AG04450 (cell line): ENCODE data around the gene SLC17A7. TPM values are rescaled to one million over a fixed set of nuclear protein-coding genes. Genes with fewer than 3 reads are reported as not detected.
"Not testable (repeated sequence)": the region's sequence is repeated elsewhere in the genome, so short reads cannot be mapped to it uniquely, and the experiment has no call there.

Experiments
- CTCF ChIA-PET: fragments of 300-600, 350-600 bp; formaldehyde crosslinking; extraction: SDS; loops from one replicate; lab custom pipeline; 2022; ENCODE audit warnings: antibody characterized with exemption, inconsistent platforms; lab: Charles Lee
- POLR2A ChIA-PET: fragments of 350-600 bp; formaldehyde crosslinking; extraction: SDS; loops from one replicate; lab custom pipeline; 2021; ENCODE audit warnings: antibody characterized with exemption, inconsistent platforms; lab: Yijun Ruan, JAX
- DNase-seq: peaks from one replicate; pipeline ENCODE4 v3.0.0-alpha.2; 2011; ENCODE audit warnings: low read depth, low spot score
- H3K27ac ChIP-seq: one replicate; pipeline ENCODE4 v1.5.1; 2012; ENCODE audit warnings: low read depth, low read length, control low read depth
- H3K27me3 ChIP-seq: one replicate; pipeline ENCODE4 v1.6.0; 2012; ENCODE audit warnings: low read length; ENCODE audit not compliant: control insufficient read depth, insufficient read depth
- H3K4me3 ChIP-seq: 2 replicates; pipeline ENCODE4 v1.5.1; 2011; ENCODE audit warnings: mild to moderate bottlenecking, low read depth, low read length, control low read depth
- H3K9me3 ChIP-seq: 2 replicates; pipeline ENCODE4 v1.5.1; 2012; ENCODE audit warnings: low read length; ENCODE audit not compliant: control insufficient read depth, insufficient read depth
- polyA plus RNA-seq: library from polyadenylated mRNA; depleted of rRNA; stranded (reverse); fragments of >200 nt; gene quantifications from 2 replicates; pipeline ENCODE4 v1.2.3, GENCODE V29; 2011
- TF ChIP-seq, protein P1 (sequence below): IDR thresholded peaks from 2 replicates; pipeline ENCODE4 v1.5.1; 2011; ENCODE audit warnings: low read depth, low read length, control low read depth, inconsistent platforms

SLC17A7 gene
- polyA plus RNA-seq, 1 experiment: 0.02 TPM

DNA sequence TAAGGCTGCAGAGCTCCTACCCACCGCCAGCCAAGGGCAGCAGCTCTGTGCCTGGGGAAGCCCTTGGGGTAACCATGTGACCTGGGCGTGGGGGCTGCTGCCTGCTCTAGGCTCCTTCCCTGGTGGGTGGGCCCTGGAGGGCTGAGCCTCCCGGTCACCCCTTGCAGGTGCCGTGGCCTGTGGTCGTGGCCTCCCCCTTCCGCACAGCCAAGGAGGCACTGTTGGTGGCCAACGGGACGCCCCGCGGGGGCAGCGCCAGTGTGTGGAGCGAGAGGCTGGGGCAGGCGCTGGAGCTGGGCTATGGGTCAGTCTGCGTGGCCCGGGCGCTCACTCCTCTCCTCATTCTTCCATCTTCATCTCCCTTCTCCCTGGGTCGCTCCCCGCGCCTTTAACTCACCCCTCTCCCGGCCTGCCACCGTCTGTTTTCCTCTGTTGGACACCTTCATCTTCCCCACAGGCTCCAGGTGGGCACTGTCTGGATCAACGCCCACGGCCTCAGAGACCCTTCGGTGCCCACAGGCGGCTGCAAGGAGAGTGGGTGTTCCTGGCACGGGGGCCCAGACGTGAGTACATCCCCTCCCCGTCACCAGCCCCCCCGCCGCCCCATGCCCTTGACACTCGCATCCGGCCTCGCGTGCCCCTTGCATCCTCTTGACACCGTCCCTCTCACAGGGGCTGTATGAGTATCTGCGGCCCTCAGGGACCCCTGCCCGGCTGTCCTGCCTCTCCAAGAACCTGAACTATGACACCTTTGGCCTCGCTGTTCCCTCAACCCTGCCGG lies 22.8 kb upstream of the SLC17A7 start:
- DNase-seq: no peak
- H3K9me3 ChIP-seq: peaks cover 7% of the 10 kb centered on the region; the same call in 1 of the 2 replicates
- no peak overlapping the region for H3K27ac ChIP-seq
- H3K4me3 ChIP-seq: no peak overlapping the region
- ChIA-PET POLR2A (no interaction called here), CTCF (interaction anchor here (1.9 kb wide), 1 partner anchor 9 kb away, joined by 8 read pairs; no protein-coding TSS in a partner anchor)
- TF ChIP-seq, protein P1, sequence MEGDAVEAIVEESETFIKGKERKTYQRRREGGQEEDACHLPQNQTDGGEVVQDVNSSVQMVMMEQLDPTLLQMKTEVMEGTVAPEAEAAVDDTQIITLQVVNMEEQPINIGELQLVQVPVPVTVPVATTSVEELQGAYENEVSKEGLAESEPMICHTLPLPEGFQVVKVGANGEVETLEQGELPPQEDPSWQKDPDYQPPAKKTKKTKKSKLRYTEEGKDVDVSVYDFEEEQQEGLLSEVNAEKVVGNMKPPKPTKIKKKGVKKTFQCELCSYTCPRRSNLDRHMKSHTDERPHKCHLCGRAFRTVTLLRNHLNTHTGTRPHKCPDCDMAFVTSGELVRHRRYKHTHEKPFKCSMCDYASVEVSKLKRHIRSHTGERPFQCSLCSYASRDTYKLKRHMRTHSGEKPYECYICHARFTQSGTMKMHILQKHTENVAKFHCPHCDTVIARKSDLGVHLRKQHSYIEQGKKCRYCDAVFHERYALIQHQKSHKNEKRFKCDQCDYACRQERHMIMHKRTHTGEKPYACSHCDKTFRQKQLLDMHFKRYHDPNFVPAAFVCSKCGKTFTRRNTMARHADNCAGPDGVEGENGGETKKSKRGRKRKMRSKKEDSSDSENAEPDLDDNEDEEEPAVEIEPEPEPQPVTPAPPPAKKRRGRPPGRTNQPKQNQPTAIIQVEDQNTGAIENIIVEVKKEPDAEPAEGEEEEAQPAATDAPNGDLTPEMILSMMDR: no peak
- no peaks in the 10 kb centered on the region for H3K27me3 ChIP-seq

- Histone ChIP-seq H3K9me3 (peaks cover 7% of the 10 kb centered on the region; the same call in 1 of the 2 replicates), H3K27me3 (no peaks in the 10 kb centered on the region), H3K4me3 (no peak overlapping the region), H3K27ac (no peak overlapping the region)
- no peak for DNase-seq
- ChIA-PET CTCF (no interaction called here), POLR2A (interaction anchor here (0.6 kb wide), 1 partner anchor 83 kb away, joined by 4 read pairs; no protein-coding TSS in a partner anchor)
- TF ChIP-seq, protein P1: no peak
Measured at GRCh38 chr19:49462492-49462891, 21.2 kb upstream of the SLC17A7 start.

GRCh38 chr19:49461656-49462055 lies 20.3 kb upstream of the SLC17A7 start:
- CTCF ChIA-PET: no interaction called here
- H3K27me3 ChIP-seq: no peaks in the 10 kb centered on the region
- H3K4me3 ChIP-seq: no peak overlapping the region
- peaks cover 7% of the 10 kb centered on the region; the same call in 1 of the 2 replicates for H3K9me3 ChIP-seq
- TF ChIP-seq, protein P1: no peak
- no peak overlapping the region for H3K27ac ChIP-seq
- DNase-seq: no peak
- POLR2A ChIA-PET: no interaction called here

DNA sequence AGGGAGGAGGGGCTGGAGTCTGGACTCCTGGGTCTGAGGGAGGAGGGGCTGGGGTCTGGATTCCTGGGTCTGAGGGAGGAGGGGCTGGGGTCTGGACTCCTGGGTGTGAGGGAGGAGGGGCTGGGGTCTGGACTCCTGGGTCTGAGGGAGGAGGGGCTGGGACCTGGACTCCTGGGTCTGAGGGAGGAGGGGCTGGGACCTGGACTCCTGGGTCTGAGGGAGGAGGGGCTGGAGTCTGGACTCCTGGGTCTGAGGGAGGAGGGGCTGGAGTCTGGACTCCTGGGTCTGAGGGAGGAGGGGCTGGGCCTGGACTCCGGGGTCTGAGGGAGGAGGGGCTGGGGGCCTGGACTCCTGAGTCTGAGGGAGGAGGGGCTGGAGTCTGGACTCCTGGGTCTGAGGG lies 19.8 kb upstream of the SLC17A7 start:
- H3K27ac ChIP-seq, H3K4me3 ChIP-seq, H3K9me3 ChIP-seq, DNase-seq, H3K27me3 ChIP-seq, POLR2A ChIA-PET, CTCF ChIA-PET: not testable (repeated sequence)

DNA sequence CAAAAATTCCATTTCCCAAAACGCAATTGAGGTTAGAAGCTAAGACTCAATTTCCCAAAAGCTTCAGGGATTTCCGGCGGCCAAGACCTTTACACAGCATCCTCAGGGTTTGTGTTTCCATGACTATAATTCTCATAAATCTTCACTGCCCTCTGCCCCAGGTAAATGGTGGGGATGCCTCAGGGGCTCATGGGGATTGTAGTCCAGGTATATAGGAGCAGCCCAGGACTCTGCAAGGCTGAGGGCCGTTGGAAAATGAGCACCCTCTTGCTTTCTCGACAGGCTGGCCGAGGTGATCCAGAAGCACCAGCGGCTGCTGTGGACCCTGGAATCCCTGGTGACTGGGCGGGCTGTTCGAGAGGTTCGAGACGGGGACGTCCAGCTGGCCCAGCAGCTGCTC lies 18.1 kb upstream of the SLC17A7 start:
- no peak overlapping the region for H3K4me3 ChIP-seq
- POLR2A ChIA-PET: no interaction called here
- TF ChIP-seq, protein P1: no peak
- no peak overlapping the region for H3K27ac ChIP-seq
- H3K27me3 ChIP-seq: no peaks in the 10 kb centered on the region
- no peak for DNase-seq
- CTCF ChIA-PET: interaction anchor here (2.3 kb wide), 1 partner anchor 14 kb away, joined by 9 read pairs; the partner anchor contains the start of gene FLT3LG
- H3K9me3 ChIP-seq: peaks cover 7% of the 10 kb centered on the region; the same call in 1 of the 2 replicates
